Hippocampal formation (tissue), 2 donors: Measurements from ENCODE around the gene NEU2.

ENCODE experiments used
- DNase-seq, 2 donors: peaks; one replicate each; lab custom pipeline; 2025; lab: John Stamatoyannopoulos, UW

Gene NEU2

DNA sequence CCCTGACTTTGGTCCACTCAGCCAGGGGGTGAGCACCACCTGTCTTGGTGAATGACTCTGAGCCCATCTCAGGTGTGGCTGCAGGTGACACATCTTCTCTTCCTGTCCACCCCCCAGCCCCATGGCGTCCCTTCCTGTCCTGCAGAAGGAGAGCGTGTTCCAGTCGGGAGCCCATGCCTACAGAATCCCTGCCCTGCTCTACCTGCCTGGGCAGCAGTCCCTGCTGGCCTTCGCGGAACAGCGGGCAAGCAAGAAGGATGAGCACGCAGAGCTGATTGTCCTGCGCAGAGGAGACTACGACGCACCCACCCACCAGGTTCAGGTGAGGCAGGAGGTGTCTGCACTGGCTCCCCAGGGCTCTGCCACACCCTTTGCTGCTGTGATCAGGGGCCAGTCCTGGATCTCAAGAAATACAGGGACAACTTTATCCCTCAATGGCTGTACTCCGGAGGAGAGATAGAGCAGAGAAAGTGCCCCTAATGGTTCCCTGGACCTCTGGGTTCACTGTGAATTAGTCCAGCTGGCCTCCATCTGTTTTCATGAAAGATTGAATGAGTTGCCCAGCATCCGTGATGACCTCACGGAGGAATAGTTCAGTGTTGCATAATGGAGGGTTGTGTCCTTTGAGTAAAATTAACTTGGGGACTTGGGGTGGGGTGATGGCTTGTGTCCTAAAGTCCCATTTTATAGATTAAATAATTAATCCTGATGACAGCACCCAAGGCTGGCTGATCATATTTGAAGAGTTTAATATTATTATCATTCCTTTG, at the start of gene NEU2:
Gene NEU2, plus strand, starts transcription at position 122 of the 770 bp plus-strand sequence. Its CDS starts 0 bp downstream, at position 122.
- DNase-seq = no peak

DNA sequence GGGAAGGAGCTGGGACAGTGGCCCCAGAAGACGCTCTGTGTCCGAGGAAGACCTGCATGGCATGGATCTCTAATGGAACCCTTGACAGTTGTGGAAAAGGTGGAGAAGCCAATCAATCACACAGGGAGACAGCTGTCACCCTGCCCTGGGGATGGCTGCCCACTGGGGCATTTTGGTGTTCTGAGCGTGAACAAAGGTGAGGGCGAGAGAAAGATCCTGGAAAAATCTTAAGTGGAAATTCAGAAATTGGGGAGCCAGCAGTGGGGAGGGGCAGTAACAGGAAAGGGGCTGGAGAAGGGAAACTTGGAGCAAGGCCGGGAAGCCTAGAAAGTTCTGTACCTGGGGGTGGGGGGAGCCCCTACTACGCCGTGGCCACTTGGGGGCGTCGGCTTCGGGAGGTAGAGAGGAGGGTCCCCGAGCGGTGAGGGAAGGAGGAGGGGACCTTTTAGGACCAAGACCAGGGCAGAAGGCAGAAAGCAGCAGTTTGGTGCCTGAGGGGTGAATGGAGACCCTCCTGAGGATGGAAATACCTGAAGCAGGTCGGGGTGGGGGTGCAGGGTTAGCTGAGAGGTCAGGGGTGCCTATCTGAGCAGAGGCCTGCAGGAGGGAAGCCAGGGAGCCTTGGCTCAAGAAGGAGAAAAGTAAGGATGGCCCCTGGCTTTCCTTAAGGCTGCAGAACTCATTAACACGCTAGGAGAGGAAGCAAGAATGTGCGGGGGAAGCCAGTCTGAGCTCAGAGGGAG, 49.4 kb upstream of the NEU2 start:
- no peak for DNase-seq

DNA sequence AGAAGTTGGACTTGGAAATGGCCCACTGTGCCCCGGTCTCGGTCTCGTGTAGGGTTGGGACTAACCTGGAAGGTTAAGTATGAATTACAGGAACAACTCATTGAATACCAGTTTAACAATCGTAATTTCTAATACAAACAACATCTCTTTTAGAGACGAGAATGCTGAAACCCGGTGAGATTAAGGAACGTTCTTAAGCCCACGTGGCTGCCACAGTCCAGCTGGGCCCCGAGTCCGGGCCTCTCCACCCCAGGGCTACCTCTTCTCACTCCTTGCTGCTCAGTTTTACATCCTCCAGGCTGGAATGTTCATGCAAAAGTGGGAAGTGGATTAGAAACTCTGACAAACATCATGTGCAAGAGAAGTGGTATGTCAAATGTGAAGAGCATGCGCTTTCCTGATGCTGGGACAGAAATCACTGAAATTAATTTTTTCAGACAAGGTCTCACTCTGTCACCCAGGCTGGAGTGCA, 48.8 kb upstream of the NEU2 start:
- no peak for DNase-seq

DNA sequence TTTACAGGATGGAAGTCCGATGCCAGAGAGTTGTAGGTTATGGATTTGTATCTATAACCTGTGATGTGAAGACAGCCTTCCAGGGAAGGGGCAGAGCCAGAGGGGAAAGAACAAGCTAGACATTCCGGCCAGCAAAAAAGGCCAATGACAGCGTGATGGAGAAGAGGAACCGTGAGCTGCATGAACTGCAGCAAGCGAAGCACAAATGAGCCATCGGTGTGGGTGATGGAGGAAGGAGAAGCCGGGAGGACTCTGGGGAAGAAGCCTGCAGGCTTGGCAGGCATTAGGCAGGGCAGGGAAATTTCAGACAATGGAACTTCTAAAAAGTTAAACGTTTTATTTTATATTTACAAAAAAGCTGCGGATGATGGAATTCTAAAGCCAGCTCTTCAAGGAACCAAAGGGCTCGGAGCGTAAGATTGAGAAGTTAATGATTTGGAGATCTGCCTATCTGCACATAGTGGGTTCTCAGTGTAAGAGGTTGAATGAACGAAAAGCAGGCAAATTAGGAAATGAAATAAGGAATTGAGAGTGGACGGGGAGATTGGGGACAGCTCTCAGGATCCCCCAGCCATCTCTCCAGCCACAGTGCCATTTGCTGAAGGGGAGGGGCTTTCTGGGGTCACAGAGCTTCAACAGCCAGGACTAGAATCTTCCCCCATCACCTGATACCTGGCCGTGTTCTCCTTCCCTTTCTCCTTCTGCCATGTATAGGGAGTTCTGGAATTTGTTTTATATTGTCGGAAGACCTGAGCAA, 47.8 kb upstream of the NEU2 start:
- DNase-seq = no peak

DNA sequence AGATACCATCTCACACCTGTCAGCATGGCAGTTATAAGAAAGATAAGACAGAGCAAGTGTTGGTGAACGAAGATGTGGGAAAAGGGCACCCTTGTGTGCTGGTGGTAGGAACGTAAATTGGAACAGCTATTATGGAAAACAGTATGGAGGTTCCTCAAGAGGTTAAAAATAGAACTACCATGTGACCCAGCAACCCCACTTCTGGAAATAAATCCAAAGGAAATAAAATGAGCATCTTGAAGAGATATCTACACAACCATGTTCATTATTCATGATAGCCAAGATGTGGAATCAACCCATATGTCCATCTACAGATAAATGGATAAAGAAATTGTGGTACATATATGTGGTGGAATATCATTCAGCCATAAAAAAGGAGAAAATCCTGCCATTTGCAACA, 46.3 kb upstream of the NEU2 start:
- DNase-seq = no peak

DNA sequence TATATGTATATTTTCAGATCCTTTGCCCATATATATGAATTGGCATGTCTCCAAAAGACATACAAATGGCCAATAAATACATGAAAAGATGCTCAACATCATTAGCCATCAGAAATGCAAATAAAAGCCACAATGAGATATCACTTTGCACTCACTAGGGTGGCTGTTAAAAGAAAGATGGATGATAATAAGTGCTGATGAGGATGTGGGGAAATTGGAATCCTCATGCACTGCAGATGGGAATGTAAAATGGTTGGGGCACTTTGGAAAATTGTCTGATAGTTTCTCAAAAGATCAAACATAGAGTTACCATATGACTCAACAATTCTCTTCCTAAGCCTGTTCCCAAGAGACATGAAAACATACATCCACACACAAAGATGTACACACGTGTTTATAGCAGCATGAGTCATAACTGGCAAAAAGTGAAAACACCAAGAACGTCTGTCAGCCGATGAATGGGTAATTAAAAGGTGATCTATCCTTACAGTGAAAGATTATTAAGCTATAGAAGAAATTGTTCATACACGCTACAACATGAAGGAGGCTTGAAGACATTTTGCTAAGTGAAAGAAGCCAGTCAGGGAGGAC, 39.1 kb upstream of the NEU2 start:
- no peak for DNase-seq

DNA sequence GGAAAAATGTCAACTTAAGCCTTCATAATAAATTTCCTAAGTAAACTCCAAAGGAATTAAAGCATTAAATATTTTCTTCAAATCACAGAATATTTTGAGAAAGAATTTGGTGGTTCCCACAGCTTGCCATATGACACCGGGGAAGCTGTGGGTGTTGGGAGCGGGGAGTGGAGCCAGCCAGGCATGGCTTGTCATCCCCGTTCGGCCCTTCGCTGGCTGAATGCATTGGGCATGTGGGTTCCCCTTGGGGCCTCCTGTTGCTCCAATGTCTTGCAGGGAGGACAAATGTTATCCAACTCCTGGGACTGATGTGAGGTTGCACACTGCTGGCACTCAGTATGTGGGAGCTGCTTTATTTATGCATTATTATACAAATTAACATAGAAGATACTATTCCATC, 38.0 kb upstream of the NEU2 start:
- no peak for DNase-seq

DNA sequence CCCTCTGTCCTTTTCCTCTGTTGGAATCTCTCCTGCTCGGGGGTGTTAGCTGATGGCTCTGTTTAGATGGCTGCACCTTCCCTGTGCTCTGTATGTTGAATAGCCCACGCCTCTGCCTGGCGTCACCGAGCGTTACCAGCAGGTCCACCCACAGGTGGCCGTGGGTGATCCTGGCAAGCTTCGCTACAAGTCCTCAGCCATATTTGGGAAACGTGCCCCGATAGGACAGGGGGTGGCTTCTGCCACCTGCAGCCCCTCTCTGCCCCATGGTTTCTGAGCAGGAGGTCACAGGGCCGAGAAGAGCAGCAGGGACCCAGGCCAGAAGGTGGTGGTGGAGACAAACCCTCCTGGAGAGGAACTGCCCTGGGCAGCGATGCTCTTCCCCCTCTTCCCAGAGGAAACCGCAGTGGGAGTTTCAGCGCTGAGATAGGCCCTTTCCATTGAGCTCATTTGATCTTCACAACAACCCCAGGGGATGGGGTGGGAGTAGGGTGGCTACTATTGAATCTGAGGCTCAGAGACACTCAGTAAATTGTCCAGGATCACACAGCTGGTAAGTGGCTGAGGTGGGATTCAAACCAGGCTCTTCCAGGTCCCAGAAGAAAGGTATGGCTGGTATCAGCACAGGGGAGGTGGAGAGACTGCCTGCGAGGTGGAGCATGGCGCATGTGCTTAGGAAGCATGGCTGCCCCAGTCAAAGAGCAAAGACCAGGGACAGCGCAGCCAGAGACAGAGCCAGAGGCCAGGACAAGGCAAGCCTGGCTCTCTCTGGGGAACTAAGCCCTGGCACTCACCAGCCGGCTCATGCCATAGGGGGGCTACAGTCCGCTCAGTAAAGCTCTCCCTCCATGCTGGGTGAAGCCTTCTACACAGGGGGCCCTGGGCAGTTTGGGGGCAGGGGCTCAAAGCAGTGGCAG, 34.5 kb upstream of the NEU2 start:
- DNase-seq = no peak

DNA sequence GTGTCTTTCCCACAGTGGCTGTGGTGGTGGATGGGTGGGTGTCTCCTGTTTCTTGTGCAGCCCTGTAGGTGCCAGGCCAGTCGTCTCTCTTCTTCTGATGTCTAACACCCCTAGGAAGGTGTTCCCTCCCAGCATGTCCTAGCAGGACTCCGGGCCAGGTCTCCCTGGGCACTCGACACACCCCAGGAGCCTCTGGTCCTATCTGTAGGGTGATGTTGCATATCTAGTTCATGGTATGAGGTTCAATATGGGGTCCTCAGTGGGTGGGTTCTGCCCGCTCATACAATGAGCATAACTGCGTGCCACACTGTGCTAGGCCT, 33.8 kb upstream of the NEU2 start:
- DNase-seq = no peak

DNA sequence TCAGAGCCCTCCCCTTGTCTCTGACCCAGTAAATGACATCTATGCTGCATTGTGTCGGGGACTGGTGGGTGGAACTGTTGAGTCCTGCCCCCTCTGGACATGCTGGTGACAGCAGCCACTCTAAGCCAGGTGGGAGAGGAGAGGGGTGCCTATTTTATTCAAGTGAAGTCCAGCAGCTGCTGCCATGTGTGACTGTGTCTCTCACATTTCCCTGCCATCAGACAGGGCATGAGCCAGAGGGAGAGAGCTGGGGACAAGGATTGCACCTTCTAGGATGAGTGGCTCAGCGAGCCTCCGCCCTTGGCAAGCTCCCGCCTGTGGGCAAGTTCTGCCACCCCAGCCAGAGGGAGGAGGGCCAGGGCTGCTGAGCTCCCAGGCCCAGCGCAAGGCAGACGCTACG, 33.1 kb upstream of the NEU2 start:
- DNase-seq = no peak

DNA sequence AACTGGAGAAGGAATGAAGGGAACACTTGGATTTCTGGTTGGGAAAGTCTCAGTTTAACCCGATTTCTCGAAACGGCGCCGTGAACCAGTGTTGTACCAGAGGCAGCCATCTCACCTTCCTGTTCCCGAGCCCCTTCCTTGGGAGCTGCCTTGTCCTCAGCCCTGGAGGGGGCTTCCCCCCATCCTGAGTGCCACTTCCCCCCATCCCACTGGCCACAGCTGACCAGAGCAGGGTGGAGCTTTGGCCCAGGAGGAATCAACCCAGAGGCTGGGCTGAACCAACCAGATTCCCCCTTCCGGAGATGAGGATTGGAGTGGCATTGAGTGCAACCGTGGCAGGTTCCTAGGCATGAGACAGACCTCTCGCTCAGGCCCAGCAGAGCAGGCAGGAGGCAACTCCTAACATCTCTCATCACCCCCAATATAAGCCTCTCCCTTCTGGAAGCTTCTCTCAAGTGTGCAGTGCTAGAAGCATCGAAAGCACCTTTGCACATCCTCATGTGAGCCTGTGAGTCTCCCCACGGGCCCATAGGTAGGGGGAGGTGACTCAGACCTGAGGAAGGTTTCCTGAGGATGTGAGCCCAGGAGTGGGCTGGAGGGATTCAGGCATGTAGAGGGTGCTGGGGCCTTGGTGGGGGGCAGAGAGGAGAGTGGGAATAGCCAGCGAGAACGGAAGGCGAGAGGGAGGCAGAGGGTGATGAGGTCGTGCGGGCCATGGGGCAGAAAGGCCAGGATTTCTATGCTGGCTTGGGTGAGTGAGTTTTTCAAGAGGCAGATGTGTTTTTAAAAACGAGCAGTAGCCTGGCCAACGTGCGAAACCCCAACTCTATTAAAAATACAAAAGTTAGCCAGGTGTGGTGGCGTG, 31.4 kb upstream of the NEU2 start:
- DNase-seq = no peak

DNA sequence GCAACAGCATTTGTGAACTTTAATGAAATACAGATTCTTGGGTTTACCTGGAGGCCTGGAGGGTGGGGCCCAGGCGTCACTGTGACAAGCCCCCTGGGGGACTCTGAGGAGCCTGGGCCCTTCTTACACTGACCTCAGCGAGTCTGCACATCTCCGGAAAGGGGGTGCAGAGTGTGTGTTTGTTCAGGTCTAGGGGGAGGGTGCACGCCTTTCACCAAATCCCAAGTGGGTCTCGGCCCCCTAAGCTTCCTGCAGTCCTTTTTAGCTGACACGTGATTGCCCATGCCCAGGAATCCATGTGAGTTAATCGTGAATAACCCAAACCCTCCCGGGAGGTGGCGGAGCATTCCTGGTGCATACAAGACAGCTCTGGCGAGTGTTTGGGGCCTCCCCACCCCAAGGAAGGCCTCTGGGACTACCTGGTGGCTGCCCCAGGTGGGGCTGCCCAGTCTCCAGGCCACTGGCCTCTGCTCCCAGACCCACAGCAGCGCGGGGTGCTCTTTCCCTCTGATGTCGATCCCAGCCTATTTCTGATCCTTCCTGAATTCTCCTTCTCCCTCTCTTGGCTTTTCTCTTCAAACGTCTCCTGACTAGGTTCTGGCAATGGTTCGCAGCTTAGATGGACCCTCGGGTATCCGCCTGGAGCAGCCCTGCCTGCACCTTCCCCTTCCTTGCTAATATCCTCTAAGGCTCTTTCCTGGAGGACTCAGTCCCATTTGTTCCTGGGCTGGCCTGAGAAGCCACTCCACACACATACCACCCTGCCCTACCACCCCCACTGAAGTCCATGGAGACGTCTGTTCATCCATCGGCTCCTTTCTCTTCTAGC, 29.4 kb upstream of the NEU2 start:
- no peak for DNase-seq

DNA sequence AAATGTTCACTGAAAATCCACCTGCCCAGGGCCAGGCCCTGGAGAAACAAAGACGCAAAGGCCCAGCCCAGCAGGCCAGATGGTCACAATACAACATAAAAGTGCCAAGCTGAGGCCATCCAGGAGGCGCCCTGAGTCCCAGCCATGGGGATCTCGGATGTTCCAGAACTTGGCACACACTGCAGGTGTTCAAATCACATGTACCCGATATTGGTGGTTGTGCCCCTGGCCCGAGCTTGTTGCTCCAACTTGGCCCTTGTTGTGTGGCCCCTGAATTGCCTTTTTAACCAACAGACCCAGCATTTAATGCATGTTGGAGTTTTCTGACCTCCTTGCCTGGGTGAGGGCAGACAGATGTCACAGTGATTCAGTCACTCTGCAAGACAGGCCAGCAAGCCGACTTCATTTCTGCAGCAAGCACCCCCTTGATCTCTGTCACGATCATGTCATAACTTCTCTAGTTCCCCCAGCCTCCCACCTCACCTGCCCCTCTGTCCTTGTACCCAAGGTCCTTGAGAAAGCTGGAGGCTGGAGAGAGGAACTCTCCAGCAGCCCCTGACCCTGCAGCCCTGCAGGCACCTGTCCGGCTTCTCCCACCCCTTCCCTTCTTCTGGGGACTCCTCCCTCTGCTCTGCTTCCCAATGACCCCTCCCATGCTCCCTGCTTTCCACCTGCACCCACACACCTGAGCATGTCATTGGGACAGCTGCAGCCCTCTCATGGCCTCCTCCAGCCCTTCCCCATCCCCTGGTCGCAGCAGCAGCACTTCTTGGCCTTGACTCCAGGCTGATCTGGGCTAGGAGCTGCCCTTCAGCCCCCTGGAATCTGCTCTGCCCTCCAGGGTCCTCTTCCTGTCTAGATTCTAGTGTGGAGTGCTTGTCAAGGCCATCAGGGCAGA, 28.6 kb upstream of the NEU2 start:
- DNase-seq = no peak

DNA sequence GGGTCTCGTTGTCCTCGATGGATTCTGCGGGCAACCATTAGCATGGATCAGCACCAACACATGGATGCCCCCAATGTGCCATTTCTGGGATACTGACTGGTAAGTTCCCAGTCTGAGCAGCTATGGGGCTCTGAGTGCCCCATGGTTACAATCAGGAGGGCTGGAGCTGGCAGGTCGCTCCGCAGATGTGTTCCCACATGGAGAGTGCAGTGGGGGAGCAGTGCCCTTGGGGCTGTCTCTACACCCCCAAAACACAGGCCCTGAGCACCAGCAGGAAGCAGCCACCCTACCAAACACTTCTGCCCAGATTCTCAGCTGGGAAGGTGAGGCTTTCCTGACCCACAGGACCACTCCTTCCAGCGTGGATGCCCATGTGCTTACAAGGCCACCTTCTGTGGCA, 27.4 kb upstream of the NEU2 start:
- DNase-seq = no peak

DNA sequence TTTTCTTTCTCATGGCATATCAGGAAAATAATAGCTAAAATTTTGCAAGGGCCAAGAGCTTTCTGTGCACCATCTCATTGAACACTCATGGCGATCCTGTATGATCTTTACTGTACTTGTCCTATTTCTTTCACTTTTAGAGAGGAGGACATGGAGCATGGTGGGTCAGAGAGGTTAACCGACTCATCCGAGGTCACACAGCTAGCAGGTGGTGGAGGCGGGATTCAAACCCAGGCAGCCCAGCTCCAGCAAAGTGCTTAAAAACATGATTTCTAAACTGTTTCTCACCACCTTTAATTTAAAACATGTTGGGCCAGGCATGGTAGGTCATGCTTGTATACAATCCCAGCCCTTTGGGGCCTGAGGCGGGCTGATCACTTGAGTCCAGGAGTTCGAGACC, 25.8 kb upstream of the NEU2 start:
- DNase-seq = no peak

DNA sequence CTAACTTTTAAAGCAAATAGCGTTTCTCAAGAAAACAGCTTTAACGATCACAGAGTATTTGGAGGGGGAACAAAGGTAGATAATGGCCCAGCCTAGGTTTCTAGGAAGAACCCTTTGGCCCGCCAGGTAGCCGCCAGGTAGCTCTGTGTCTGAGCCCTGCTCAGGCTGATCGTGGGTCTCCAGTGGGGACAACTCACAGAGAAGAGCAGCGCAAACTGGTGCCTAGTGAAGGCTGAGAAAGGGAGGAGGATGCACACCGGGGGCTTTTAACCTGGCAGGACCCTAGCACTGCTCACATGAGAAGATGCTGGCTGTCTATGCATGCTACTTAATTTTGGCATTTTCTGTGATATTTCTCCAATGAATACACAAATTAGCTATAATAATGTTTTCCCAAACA, 25.2 kb upstream of the NEU2 start:
- no peak for DNase-seq

DNA sequence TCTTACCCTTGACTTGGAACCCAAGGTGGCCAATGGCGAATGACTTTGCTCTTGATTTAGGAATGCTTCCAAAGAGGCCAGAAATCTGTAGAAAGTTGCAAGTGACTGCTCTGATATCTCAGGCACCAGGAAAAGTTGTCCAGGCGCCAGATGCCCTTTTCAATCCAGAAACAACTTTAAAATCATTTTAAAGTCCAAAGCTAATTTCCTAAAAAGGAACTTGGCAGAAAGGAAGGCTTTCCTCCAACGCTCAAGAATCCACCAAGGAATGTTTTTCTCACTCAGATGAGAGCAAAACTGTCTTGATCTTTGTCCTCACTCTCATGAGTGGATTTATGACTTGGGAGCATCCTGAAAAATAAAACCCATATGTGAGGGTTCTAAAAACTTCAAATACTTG, 24.7 kb upstream of the NEU2 start:
- DNase-seq = no peak

DNA sequence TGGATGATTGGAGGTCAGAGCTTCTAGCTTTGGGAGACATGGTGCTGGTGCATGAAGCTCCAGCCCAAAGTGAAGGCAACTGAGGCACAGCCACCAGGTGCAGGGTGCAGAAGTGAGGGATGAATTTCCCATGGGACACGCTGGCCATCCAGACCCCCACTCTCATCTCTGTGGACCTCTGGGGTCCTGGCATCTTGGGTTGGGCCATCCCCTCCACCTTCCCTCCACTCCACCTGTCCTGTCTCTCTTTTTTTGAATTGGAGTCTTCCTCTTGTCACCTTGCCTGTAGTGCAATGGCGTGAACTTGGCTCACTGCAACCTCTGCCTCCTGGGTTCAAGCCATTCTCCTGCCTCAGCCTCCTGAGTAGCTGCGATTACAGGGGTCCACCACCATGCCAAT, 22.8 kb upstream of the NEU2 start:
- DNase-seq = no peak
